Prostate gland (tissue), 2 donors: ENCODE measurements around the gene ADAMTS2.

ENCODE experiments used
- CTCF ChIP-seq, 4 experiments: fragments of 200-600 bp in 2 of 4; fragments of 450-650 bp in 2 of 4; sonication (generic) in 2 of 4; IDR thresholded peaks; 1 replicate in 3 of 4; 2 replicates in 1 of 4; pipeline ENCODE4 v1.5.1; 2016 to 2019; ENCODE audit warnings: antibody characterized with exemption in 4 of 4, mild to moderate bottlenecking in 2 of 4, moderate library complexity in 2 of 4
- POLR2A ChIP-seq: fragments of 450-650 bp; IDR thresholded peaks from one replicate; pipeline ENCODE4 v1.6.1; 2016; ENCODE audit warnings: antibody characterized with exemption, mild to moderate bottlenecking
- POLR2AphosphoS5 ChIP-seq: sonication (generic); formaldehyde crosslinking; IDR thresholded peaks from one replicate; pipeline ENCODE4 v1.6.1; 2017; ENCODE audit warnings: antibody characterized with exemption

DNA sequence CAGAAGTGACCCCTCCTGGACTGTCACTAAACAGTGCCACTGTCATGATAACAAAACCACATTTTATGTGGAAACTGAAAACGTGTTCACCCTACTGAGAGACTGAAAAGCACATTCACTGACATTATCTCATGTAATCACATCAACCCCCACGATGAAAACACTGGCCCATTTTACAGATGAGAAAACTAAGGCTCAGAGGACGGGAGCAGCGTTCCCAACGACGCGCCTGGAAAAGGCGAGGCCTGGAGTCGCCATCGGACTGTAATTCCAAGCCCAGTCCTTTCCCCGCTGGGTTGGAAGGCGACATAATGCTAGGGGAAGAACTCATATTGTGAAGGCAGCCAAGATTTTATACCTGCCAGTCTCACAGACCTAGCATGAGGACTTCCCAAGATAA is 140.0 kb downstream of the ADAMTS2 start:
- no peak for TF ChIP-seq CTCF (IDR thresholded peaks at IDR 0.05)
- TF ChIP-seq POLR2AphosphoS5: no peak
- no peak for TF ChIP-seq POLR2A
